NCI-H1436 treated with DMSO at 0.1 percent for 48 hours (cell line): ENCODE results near the gene AAMP.

ENCODE experiments used
- DNase-seq: peaks from one replicate; lab custom pipeline; 2025; lab: John Stamatoyannopoulos, UW

Gene AAMP

DNA sequence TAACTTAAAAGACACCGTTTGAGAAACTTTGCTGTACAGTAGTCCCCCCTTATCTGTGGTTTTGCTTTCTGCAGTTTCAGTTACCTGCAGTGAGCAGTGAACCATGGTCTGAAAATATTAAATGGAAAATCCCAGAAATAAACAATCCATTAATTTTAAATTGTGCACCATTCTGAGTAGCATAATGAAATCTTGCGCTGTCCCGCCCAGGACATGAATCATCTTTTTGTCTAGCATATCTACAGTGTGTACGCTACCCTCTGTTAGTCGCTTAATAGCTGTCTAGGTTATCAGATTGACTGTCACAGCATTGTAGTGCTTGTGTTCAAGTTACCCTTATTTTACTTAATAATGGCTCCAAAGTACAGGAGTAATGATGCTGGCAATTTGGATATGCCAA, 46.9 kb downstream of the AAMP start:
- DNase-seq: no peak

DNA sequence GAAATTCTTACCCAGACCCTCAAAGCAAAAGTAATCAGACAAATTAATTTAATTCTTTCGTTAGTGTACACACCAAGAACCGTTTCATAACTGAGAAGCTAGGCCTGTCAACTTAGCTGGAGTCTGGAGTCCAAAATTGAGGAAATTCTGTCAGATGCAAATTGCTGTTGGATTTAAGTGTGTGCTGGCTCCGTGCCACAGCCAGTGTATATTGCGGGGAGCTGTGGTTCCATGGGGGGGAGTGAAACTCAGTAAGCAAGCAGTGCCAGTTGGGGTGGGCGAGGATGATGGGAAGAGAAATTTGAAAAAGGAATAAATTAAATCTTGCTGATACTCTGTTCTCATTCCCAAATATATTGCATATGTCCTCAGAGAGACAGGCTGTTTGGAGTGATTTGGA, 48.9 kb downstream of the AAMP start:
- DNase-seq: no peak

DNA sequence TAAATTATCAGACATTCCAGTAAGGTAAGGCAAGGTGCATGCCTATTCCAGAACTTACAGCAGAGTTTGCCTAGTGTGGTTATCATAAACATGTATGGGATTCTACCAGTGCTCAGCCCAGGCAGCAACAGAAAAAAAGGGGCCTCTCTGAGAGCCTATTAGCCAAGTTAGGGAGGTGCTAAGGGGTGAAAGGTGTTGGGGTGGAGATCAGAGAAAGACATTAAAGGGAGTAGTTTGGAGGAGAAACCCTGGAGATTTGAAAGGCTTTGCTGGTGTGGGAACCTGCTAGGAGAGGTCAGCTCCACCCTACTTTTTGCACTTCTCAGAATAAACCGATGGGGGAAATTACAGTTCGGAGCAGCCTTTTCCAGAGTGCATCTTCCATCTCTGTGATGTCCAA, 50.0 kb downstream of the AAMP start:
- no peak for DNase-seq

DNA sequence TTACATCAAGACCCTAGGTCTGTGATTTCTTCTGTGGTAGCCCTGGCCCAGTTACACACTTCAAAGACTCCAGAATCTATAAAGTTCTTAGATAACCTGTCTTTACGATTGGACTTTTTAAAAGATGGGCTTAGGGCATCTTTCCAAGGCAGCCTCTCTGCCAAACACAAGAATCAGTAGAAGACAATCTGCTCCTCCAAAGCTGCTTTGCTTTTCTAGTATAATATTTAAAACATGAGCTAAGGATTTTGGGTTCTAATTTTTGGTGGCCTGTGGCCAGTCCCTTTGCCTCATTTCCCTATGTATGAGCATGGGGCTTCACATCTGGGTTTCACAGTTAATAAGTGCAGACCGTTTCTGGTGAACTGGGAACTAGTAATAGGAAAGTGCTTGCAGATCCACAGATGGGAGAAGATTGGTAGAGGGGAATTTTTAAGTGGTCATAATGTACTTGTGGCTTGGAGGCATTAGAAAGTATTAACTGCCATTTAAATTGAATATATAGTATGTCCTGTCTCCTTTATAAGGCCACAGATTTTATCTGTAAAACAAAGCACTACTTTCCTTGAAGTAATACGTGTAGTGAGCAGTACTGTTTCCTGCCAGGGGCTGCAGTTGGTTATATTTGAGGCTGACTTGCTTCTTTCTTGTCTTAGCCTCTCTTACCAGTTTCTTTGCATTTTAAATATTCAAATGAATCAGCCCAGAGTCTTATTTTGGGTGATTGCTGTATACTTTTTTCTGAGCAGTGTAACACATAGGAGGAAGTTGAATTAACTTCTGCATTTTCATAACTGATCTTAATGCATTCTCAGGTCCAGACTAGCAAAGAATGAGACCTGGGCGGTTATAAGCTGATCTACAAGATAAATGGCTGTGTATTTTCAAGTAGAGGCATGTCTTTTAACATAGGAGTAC, 51.4 kb downstream of the AAMP start:
- no peak for DNase-seq

DNA sequence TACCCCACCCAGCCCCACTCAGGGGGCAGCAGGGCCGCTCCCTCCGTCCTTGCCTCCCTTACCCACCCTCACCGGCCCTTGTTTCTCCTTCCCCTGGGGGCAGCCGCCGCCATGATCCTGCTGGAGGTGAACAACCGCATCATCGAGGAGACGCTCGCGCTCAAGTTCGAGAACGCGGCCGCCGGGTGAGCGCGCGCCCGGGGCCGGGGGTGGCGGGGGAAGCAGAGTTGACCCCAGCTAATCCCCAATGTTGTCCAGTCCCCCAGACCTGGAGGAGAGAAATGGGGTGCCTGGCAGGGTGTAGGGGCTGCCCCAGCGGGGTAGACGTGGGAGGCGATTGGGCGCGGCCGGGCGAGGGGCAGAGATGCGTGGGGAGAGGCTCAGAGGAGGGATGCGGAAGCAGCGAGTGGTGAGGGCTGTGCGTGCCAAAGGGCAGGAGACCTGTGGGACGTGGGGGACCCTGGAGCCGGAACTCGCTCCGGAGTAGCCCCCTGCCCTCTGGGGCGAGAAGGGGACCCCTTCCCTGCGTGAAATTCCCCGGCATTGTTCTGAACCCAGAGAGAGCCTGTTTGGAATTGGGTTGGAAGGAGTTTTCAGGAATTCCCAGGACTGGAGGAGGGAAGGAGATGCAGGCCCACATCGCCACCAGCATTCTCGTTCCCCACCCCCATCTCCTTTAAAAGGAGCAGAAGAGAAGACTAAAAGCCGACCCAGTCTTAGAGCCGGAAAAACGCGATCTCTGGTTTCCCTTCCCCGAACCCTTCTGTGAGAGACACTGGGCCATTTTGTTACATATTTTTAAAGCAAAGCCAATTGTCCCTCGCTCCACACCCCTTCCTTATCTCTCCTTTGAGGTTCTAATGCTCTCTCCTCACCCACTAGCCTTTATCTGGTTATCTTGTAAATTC, 52.3 kb downstream of the AAMP start:
- DNase-seq: no peak

DNA sequence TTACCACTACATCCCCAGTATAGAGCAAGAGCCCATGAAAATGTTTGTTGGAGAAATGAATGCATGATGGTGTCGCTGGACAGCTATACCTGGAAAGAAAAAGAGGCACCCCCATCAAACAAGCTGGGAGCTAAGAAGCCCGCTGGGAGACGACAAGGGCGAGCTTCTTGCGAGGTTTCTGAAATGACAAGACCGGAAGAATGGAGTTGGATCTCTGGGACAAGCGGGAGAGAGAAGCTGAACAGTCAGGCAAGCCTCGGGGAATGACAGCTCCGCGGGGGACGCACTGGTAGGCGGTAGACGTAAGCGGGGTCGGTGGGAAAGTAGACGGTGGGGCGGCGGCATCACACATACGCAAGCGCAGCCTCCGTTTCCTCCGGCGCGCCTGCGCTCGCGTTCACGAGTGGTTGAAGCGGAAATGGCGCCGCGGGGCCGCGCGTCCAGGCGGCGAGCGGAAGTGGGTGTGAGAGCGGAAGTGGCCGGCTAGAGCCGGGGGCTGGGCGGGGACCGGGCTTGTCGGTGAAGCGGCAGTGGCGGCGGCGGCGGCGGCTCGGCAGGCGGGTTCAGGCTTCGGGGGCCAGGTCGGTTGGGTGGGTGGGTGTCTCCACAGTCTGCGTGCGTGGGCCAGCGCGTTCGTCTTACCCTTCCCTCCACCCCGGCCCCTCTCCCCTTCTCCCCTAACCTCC, 53.1 kb downstream of the AAMP start, which contains the start of gene ARPC2:
TSS of gene ARPC2 (plus strand) at position 516 of the 686 bp plus-strand sequence. CDS start 282 bp downstream, outside the sequence.
- peak; percentile 49 for DNase-seq

DNA sequence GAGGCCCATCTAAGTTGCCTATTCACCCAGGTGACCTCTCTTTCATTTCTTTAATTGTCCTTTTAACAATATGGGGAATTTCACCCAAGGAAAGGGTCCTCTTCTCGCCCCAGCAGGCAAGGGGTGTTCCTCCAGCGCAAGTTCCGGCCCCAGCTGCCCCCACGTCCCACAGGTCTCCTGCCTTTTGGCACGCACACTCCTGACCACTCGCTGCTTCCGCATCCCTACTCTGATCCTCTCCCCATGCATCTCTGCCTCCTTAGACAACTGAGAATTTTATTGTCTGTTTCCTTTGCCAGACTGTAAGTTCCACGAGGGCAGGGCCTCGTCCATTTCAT, 53.6 kb downstream of the AAMP start:
- no peak for DNase-seq
